Thyroid gland (tissue), 4 donors: ENCODE data around the gene DCXR.

Experiments used
- POLR2A ChIP-seq, 2 donors: fragments of 450-650 bp; IDR thresholded peaks; one replicate each; pipeline ENCODE4 v1.6.1; 2017; ENCODE audit warnings: antibody characterized with exemption in 2 of 2, mild to moderate bottlenecking in 2 of 2, moderate library complexity in 1 of 2
- TF ChIP-seq, protein P1 (sequence below), 6 experiments: fragments of 200-600 bp in 3 of 6; fragments of 450-650 bp in 3 of 6; sonication (generic) in 3 of 6; IDR thresholded peaks; one replicate each; pipeline ENCODE4 v1.5.1; 2016 to 2019; ENCODE audit warnings: antibody characterized with exemption in 6 of 6, mild to moderate bottlenecking in 2 of 6, inconsistent platforms in 1 of 6, moderate library complexity in 1 of 6

DNA sequence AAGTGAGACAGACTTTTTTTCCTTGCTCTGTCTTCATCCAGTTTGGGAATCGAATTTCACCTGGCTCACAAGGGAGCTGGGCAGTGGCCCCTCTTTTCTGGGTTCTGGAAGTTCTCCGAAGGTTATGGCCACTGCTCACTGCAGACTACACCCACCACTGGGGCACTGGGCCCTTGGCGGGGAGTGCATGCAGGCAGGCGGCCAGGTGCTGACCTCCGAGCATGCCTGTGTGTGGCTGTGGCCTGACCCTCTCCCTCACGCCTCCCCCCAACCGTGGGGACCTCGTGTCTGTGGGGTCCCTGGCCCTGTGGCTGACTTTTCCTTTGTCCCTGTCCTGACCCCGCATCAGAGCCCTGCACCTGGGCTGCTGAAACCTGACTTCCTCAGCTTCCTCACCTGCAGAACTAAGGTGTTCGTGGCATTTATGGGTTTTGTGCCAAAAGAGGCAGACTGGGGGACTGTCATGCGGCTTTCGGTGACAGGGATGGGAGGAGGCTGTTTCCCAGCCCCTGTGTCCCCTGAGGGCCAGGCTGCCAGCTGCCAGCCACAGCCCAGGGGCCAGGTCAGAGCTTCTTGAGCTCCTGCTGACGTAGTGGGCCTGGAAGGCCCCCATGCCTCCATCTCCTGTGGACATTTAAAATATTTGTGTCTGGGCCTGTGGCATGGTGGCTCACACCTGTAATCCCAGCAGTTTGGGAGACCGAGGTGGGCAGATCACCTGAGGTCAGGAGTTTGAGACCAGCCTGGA lies 38.6 kb downstream of the DCXR start:
- TF ChIP-seq, protein P1, sequence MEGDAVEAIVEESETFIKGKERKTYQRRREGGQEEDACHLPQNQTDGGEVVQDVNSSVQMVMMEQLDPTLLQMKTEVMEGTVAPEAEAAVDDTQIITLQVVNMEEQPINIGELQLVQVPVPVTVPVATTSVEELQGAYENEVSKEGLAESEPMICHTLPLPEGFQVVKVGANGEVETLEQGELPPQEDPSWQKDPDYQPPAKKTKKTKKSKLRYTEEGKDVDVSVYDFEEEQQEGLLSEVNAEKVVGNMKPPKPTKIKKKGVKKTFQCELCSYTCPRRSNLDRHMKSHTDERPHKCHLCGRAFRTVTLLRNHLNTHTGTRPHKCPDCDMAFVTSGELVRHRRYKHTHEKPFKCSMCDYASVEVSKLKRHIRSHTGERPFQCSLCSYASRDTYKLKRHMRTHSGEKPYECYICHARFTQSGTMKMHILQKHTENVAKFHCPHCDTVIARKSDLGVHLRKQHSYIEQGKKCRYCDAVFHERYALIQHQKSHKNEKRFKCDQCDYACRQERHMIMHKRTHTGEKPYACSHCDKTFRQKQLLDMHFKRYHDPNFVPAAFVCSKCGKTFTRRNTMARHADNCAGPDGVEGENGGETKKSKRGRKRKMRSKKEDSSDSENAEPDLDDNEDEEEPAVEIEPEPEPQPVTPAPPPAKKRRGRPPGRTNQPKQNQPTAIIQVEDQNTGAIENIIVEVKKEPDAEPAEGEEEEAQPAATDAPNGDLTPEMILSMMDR (IDR thresholded peaks at IDR 0.05): no peak
- no peak for TF ChIP-seq POLR2A (IDR thresholded peaks at IDR 0.05)
